A549 (cell line): ENCODE measurements around the gene IP6K1. TPM values are rescaled to one million over a fixed set of nuclear protein-coding genes. Genes with fewer than 3 reads are reported as not detected.

Experiments used
- ATAC-seq, 2 experiments: fragments of 200-7000 bp in 1 of 2; fragments of >200 bp in 1 of 2; cut with Nextera tagmentation in 1 of 2; cut with Tn5 transposase in 1 of 2; 3 replicates each; pipeline versions ENCODE4 v1.8.0 to v1.9.1; 2018 to 2020; ENCODE audit warnings: mild to moderate bottlenecking in 1 of 2, moderate library complexity in 1 of 2
- CTCF ChIA-PET: fragments of 300-600 bp; sonication (Branson Sonifier 250); formaldehyde crosslinking; extraction: SDS; loops from one replicate; lab custom pipeline; 2021; ENCODE audit warnings: antibody characterized with exemption, inconsistent platforms; lab: Yijun Ruan, JAX
- POLR2A ChIA-PET: fragments of 350-600 bp; formaldehyde crosslinking; extraction: SDS; loops from one replicate; lab custom pipeline; 2021; ENCODE audit warnings: antibody characterized with exemption, inconsistent platforms; lab: Yijun Ruan, JAX
- DNase-seq, 2 experiments: peaks; one replicate each; pipeline versions ENCODE4 v3.0.0 to v3.0.0-alpha.2; 2011 to 2016; ENCODE audit warnings: low read depth in 1 of 2, low spot score in 1 of 2
- FAIRE-seq: peaks from 2 replicates; lab custom pipeline; 2011; peaks lifted over from hg19 to GRCh38; lab: Jason Lieb, UNC
- H3K27ac ChIP-seq, 2 experiments: fragments of >200 bp; sonication (Bioruptor Twin); formaldehyde crosslinking; 3 replicates each; pipeline ENCODE4 v1.5.1; 2016 to 2017
- H3K4me1 ChIP-seq: fragments of >200 bp; sonication (Bioruptor Twin); formaldehyde crosslinking; 3 replicates; pipeline ENCODE4 v1.6.1; 2016
- H3K4me2 ChIP-seq: fragments of >200 bp; sonication (Bioruptor Twin); formaldehyde crosslinking; 3 replicates; pipeline ENCODE4 v1.6.1; 2016
- H3K4me3 ChIP-seq: fragments of >200 bp; sonication (Bioruptor Twin); formaldehyde crosslinking; 3 replicates; pipeline ENCODE4 v1.5.1; 2016
- H3K9me3 ChIP-seq: fragments of >200 bp; sonication (Bioruptor Twin); formaldehyde crosslinking; 3 replicates; pipeline ENCODE4 v1.6.1; 2016
- BHLHE40 ChIP-seq: IDR thresholded peaks from 2 replicates; pipeline ENCODE4 v1.6.1; 2012; ENCODE audit warnings: low read depth, low read length, inconsistent platforms
- CHD2 ChIP-seq: fragments of 150-350 bp; IDR thresholded peaks from 2 replicates; pipeline ENCODE4 v1.6.1; 2014; ENCODE audit warnings: low read length; ENCODE audit not compliant: partially characterized antibody
- CHD4 ChIP-seq: fragments of 200-600 bp; sonication (generic); IDR thresholded peaks from 2 replicates; pipeline ENCODE4 v1.6.1; 2016; ENCODE audit warnings: antibody characterized with exemption, mild to moderate bottlenecking, borderline replicate concordance
- E2F6 ChIP-seq: IDR thresholded peaks from 2 replicates; pipeline ENCODE4 v1.6.1; 2012; ENCODE audit warnings: low read depth, borderline replicate concordance
- EHMT2 ChIP-seq: fragments of 200-600 bp; sonication (generic); IDR thresholded peaks from 2 replicates; pipeline ENCODE4 v1.6.1; 2016; ENCODE audit warnings: antibody characterized with exemption, low read depth, mild to moderate bottlenecking, moderate library complexity
- EP300 ChIP-seq, 2 experiments: fragments of >200 bp; sonication (Bioruptor Twin); formaldehyde crosslinking; IDR thresholded peaks; 2 replicates in 1 of 2; 3 replicates in 1 of 2; pipeline ENCODE4 v1.6.1; 2016 to 2017
- ESRRA ChIP-seq: fragments of 150-350 bp; IDR thresholded peaks from 2 replicates; pipeline ENCODE4 v1.6.1; 2014; ENCODE audit warnings: mild to moderate bottlenecking, low read length, borderline replicate concordance
- FOXS1 ChIP-seq: fragments of 250-450 bp; sonication (Bioruptor Pico); IDR thresholded peaks from 2 replicates; pipeline ENCODE4 v1.5.0; 2020; ENCODE audit warnings: mild to moderate bottlenecking, moderate library complexity
- HMGXB4 ChIP-seq: fragments of 250-450 bp; sonication (Bioruptor Pico); IDR thresholded peaks from 2 replicates; pipeline ENCODE4 v1.5.0; 2021; ENCODE audit warnings: mild to moderate bottlenecking, moderate library complexity, borderline replicate concordance
- HOXB13 ChIP-seq: fragments of 250-450 bp; sonication (Bioruptor Pico); IDR thresholded peaks from 2 replicates; pipeline ENCODE4 v1.5.0; 2020; ENCODE audit warnings: low read depth, mild to moderate bottlenecking, moderate library complexity
- KDM1A ChIP-seq: fragments of 200-600 bp; sonication (generic); IDR thresholded peaks from 2 replicates; pipeline ENCODE4 v1.6.1; 2016; ENCODE audit warnings: low read depth, mild to moderate bottlenecking
- KDM5A ChIP-seq: fragments of 200-600 bp; sonication (generic); IDR thresholded peaks from 2 replicates; pipeline ENCODE4 v1.6.1; 2016; ENCODE audit warnings: antibody characterized with exemption, mild to moderate bottlenecking
- NR3C1 ChIP-seq: fragments of >200 bp; sonication (Bioruptor Twin); formaldehyde crosslinking; IDR thresholded peaks from 3 replicates; pipeline ENCODE4 v1.6.1; 2017
- POLR2A ChIP-seq: IDR thresholded peaks from 2 replicates; pipeline ENCODE4 v1.6.1; 2012; ENCODE audit warnings: mild to moderate bottlenecking, low read length
- RNF2 ChIP-seq: fragments of 200-600 bp; sonication (generic); IDR thresholded peaks from 2 replicates; pipeline ENCODE4 v1.6.1; 2016; ENCODE audit warnings: low read depth, mild to moderate bottlenecking, antibody characterized with exemption, moderate library complexity, borderline replicate concordance
- TFCP2L1 ChIP-seq: fragments of 250-450 bp; sonication (Bioruptor Pico); IDR thresholded peaks from 2 replicates; pipeline ENCODE4 v1.5.0; 2021; ENCODE audit warnings: mild to moderate bottlenecking
- ZFP36 ChIP-seq: fragments of 450-650 bp; IDR thresholded peaks from 2 replicates; pipeline ENCODE4 v1.6.1; 2014; ENCODE audit warnings: borderline replicate concordance; ENCODE audit not compliant: partially characterized antibody
- ZNF302 ChIP-seq: fragments of 250-450 bp; sonication (Bioruptor Pico); IDR thresholded peaks from 2 replicates; pipeline ENCODE4 v1.9.0; 2021; ENCODE audit warnings: inconsistent platforms, mild to moderate bottlenecking, moderate library complexity
- WGBS: methylation state at CpG from one replicate; pipeline ENCODE4 v1.1.6; 2017; ENCODE audit errors: missing lambda C conversion rate; 5-methylcytosine and 5-hydroxymethylcytosine counted together
- polyA plus RNA-seq, 4 experiments: library from polyadenylated mRNA; depleted of rRNA in 3 of 4; stranded (reverse); fragments of >200 nt; fragmentation: RNase III in 1 of 4; extraction: RNeasy Plus Mini Kit Qiagen cat#74134 plus additional on column Dnase treatment in 1 of 4; gene quantifications; 2 replicates in 3 of 4; 3 replicates in 1 of 4; pipeline ENCODE4 v1.2.3, GENCODE V29; 2011 to 2017
- TF ChIP-seq, protein P1 (sequence below): fragments of >200 bp; sonication (Bioruptor Twin); formaldehyde crosslinking; IDR thresholded peaks from 3 replicates; pipeline ENCODE4 v1.5.1; 2016
- TF ChIP-seq, protein P2 (sequence below): fragments of >200 bp; sonication (Bioruptor Twin); formaldehyde crosslinking; IDR thresholded peaks from 2 replicates; pipeline ENCODE4 v1.6.1; 2016
- TF ChIP-seq, protein P3 (sequence below): fragments of >200 bp; sonication (Bioruptor Twin); formaldehyde crosslinking; IDR thresholded peaks from 3 replicates; pipeline ENCODE4 v1.6.1; 2016

Gene IP6K1
- polyA plus RNA-seq, 2 of the 4 experiments (the other 2 are of a cell fraction), result 16.2 to 22.2 TPM

DNA sequence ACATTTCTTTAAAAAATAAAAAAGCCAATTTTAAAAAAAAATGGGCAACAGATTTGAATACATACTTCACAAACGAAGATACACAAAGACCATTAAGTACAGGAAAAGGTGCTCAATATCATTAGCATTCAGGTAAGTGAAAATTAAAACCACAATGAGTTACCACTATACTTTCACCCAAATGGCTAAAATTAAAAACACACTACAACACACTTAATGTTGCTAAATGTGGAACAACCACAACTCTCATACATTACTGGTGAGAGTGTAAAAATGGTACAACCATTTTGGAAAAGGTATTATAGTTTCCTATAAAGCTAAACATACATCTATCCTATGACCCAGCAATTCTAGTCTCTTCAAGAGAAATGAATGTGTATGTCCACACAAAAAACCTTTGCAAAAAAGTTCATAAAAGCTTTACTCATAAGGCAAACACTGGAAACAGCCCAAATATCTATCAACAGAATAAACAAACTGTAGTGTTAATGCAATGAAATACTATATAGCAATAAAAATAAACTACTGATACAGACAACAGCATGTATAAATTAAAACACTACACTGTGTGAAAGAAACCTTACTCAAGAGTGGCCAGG lies 14.9 kb downstream of the IP6K1 start:
- H3K27ac ChIP-seq, result no peak overlapping the region
- ChIA-PET POLR2A (interaction anchor here (1.0 kb wide), 1 partner anchor 15 kb away, joined by 3 read pairs; the partner anchor contains the start of gene IP6K1), CTCF (interaction anchor here (0.6 to 4.7 kb wide), 2 partner anchors 31 to 59 kb away, joined by 3 to 14 read pairs; partner anchors contain the start of gene INKA1)
- H3K4me1 ChIP-seq, result peaks cover 9% of the 10 kb centered on the region; the same call in 2 of the 3 replicates
- no peaks in the 10 kb centered on the region for H3K9me3 ChIP-seq
- ATAC-seq (no peak), FAIRE-seq (no peak), DNase-seq (no peak)
- TF ChIP-seq CHD4, result no peak
- no peak for TF ChIP-seq POLR2A
- TF ChIP-seq ZFP36, result no peak
- 83% methylated on average over 1 of the region's 1 CpG for WGBS
- no peak overlapping the region for H3K4me2 ChIP-seq
- no peak overlapping the region for H3K4me3 ChIP-seq

DNA sequence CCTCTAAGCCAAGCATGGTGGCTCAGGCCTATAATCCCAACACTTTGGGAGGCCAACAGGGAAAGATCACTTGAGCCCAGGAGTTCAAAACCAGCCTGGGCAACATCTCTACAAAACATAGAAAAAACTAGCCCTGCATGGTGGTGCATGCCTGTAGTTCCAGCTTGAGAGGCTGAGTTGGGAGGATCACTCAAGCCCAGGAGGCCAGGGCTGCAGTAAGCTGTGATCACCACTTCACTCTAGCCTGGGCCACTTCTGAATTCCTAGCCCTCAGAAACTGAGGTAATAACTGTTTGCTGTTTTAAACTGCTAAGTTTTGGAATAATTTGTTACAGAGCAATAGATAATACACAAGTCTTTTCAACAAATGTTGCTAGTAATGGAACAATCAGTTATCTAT lies 16.4 kb downstream of the IP6K1 start:
- no peak overlapping the region for H3K27ac ChIP-seq
- TF ChIP-seq ZNF302 (CRISPR knock-in tag), result no peak
- DNase-seq (no peak), ATAC-seq (no peak), FAIRE-seq (no peak)
- H3K9me3 ChIP-seq, result no peaks in the 10 kb centered on the region
- CTCF ChIA-PET, result interaction anchor here (0.8 to 1.2 kb wide), 2 partner anchors 27 to 69 kb away, joined by 3 to 5 read pairs; no protein-coding TSS in a partner anchor
- peaks cover 8% of the 10 kb centered on the region; the same call in 2 of the 3 replicates for H3K4me1 ChIP-seq
- no peak overlapping the region for H3K4me3 ChIP-seq
- POLR2A ChIA-PET, result no interaction called here
- H3K4me2 ChIP-seq, result no peak overlapping the region

DNA sequence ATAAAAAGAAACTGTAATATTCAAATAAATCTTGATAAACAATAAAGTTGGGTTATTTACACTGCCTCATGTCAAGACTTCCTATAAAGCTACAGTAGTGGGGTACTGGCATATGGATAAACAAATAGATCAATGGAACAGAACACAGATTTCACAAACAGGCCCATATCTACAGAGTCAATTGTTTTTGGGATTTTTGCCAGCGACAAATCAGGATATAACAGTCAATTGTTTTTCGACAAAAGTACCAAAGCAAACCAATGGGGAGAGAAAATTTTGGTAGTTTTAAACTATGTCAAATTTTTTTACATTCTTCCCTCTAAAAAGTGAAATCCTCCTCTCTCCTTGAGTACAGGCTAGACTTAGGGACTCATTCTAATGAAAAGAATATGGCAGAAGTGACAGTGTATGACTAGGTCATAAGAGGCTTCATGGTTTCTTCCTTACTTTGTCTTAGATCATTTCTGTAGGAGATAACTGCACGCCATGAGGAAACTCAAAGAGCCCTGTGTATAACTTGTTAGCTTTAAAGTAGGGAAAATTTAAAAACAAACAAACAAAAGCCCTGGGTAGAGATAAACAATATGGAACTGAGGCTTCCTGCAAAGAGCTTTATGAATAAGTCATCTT lies 16.9 kb downstream of the IP6K1 start:
- CTCF ChIA-PET, result interaction anchor here (0.8 to 1.2 kb wide), 2 partner anchors 27 to 69 kb away, joined by 3 to 5 read pairs; no protein-coding TSS in a partner anchor
- DNase-seq (no peak), ATAC-seq (no peak), FAIRE-seq (no peak)
- peaks cover 3% of the 10 kb centered on the region; the same call in 2 of the 3 replicates for H3K4me1 ChIP-seq
- no peak overlapping the region for H3K4me3 ChIP-seq
- no peaks in the 10 kb centered on the region for H3K9me3 ChIP-seq
- no peak overlapping the region for H3K27ac ChIP-seq
- TF ChIP-seq CHD2, result no peak
- TF ChIP-seq, protein P1, sequence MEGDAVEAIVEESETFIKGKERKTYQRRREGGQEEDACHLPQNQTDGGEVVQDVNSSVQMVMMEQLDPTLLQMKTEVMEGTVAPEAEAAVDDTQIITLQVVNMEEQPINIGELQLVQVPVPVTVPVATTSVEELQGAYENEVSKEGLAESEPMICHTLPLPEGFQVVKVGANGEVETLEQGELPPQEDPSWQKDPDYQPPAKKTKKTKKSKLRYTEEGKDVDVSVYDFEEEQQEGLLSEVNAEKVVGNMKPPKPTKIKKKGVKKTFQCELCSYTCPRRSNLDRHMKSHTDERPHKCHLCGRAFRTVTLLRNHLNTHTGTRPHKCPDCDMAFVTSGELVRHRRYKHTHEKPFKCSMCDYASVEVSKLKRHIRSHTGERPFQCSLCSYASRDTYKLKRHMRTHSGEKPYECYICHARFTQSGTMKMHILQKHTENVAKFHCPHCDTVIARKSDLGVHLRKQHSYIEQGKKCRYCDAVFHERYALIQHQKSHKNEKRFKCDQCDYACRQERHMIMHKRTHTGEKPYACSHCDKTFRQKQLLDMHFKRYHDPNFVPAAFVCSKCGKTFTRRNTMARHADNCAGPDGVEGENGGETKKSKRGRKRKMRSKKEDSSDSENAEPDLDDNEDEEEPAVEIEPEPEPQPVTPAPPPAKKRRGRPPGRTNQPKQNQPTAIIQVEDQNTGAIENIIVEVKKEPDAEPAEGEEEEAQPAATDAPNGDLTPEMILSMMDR, result no peak
- no peak for TF ChIP-seq BHLHE40
- no peak for TF ChIP-seq E2F6
- no peak for TF ChIP-seq NR3C1
- no peak for TF ChIP-seq ESRRA
- TF ChIP-seq KDM5A, result no peak
- no peak for TF ChIP-seq FOXS1
- TF ChIP-seq HMGXB4 (CRISPR knock-in tag), result no peak
- TF ChIP-seq TFCP2L1 (CRISPR knock-in tag), result no peak
- TF ChIP-seq KDM1A, result no peak
- no peak for TF ChIP-seq RNF2
- TF ChIP-seq CHD4, result no peak
- TF ChIP-seq, protein P2, sequence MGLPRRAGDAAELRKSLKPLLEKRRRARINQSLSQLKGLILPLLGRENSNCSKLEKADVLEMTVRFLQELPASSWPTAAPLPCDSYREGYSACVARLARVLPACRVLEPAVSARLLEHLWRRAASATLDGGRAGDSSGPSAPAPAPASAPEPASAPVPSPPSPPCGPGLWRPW, result no peak
- no peak for TF ChIP-seq HOXB13 (CRISPR knock-in tag)
- TF ChIP-seq, protein P3, sequence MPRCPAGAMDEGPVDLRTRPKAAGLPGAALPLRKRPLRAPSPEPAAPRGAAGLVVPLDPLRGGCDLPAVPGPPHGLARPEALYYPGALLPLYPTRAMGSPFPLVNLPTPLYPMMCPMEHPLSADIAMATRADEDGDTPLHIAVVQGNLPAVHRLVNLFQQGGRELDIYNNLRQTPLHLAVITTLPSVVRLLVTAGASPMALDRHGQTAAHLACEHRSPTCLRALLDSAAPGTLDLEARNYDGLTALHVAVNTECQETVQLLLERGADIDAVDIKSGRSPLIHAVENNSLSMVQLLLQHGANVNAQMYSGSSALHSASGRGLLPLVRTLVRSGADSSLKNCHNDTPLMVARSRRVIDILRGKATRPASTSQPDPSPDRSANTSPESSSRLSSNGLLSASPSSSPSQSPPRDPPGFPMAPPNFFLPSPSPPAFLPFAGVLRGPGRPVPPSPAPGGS, result no peak
- no peak for TF ChIP-seq EP300 (IDR thresholded peaks at IDR 0.05)
- no peak for TF ChIP-seq EHMT2
- POLR2A ChIA-PET, result no interaction called here
- no peak overlapping the region for H3K4me2 ChIP-seq
- 92% methylated on average over 3 of the region's 3 CpGs for WGBS
